Activated naive CD4-positive, alpha-beta T cell treated with Interleukin-2 at 50 U/mL for 16 hours (primary cell): Measurements from ENCODE around the gene CRHR2.

Experiments used
- DNase-seq: peaks from one replicate; pipeline ENCODE4 v3.0.0-alpha.2; 2020

The CRHR2 gene

DNA sequence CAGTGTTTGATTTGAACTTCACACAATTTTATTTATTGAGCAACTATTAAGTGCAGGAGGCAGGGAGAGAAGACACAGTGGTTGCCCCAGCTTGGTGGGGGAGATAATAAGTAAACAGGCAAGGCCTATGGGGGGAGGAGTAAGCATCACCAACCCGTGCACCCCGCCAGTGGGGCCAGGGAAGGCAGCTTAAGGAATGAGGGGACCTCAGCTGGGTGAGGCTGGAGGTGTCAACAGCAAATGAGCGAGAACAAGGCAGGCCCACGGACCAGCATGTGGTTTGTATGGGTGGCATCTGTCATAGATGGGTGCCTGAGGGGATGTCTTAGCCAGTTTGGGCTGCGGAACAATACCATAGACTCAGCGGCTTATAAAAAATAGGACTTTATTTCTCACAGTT is 24.1 kb upstream of the CRHR2 start:
- no peak for DNase-seq

- no peak for DNase-seq
Observed at GRCh38 chr7:30705596-30705995, 23.3 kb upstream of the CRHR2 start.

DNA sequence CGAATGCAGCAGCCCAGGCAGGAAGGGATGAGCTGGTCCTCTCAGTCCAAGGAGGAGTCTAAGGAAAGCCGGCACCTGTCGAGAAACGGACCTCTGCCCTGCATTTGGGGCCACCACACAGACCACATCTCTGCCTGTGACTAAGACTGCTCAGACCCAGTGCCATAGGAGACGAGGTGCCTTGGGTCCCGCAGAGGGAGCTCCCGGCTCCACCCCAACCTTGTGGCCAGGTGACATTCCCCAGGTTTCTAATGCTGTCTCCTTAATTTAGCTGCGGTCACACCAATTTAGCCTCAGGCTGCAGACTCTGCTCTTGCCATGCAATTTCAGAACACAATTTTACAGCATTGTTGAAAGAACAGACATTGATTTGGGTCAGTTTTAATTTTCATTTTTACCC is 22.8 kb upstream of the CRHR2 start:
- no peak for DNase-seq

DNA sequence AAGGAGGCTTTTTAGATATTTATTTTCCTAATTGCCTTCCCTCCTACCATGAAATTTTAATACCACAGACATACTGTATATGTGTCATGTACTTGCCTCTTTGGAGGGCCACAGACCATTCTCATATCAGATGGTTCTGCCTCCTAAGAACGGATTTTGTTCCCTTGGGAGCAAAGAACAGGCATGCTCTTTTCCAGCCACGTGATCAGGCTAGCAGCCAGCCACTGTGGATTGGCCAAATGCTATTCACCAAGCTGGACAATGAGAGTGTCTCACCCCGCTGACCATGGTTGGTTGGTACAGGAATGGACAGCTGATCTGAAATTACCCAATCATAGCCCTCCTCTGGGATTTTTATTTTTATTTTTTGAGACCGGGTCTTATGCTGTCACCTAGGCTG is 21.5 kb upstream of the CRHR2 start:
- no peak for DNase-seq

DNA sequence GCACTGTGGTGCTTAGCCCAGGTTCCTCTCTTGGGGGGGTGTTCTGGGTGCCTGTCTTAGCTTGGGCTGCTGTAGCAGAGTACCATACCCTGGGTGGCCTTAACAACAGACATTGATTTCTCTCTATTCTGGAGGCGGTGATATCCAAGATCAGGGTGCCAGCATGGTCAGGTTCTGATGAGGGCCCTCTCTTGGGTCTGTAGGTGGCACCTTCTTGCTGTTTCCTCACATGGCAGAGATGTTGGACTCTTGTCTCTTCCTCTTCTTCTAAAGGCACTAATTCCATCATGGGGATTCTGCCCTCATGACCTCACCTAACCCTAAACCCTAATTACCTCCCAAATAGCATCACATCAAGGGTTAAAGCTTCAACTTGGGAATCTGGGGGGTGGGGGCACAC is 19.9 kb upstream of the CRHR2 start:
- no peak for DNase-seq

- no peak for DNase-seq
Observed at GRCh38 chr7:30700941-30701340, 18.7 kb upstream of the CRHR2 start.

- no peak for DNase-seq
Observed at GRCh38 chr7:30699706-30700495, 17.6 kb upstream of the CRHR2 start.

DNA sequence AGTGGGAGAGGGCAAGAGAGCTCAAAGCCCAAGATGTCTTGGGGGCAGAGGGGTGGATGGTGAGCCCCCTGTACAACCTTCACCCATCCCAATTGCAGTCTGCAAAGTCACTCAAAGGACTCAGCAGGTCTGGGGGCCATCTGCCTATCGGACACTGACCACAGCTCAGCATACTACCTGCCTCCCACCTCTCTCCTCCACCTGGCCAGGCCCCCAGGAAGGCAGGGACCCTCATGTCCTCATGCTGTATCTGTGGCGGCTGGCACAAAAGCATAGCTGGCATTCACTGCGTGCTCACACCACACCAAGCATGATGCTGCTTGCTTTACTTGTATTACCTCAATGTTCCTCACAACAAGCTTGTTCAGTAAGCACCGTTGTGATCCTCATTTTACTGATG is 16.2 kb upstream of the CRHR2 start:
- no peak for DNase-seq

DNA sequence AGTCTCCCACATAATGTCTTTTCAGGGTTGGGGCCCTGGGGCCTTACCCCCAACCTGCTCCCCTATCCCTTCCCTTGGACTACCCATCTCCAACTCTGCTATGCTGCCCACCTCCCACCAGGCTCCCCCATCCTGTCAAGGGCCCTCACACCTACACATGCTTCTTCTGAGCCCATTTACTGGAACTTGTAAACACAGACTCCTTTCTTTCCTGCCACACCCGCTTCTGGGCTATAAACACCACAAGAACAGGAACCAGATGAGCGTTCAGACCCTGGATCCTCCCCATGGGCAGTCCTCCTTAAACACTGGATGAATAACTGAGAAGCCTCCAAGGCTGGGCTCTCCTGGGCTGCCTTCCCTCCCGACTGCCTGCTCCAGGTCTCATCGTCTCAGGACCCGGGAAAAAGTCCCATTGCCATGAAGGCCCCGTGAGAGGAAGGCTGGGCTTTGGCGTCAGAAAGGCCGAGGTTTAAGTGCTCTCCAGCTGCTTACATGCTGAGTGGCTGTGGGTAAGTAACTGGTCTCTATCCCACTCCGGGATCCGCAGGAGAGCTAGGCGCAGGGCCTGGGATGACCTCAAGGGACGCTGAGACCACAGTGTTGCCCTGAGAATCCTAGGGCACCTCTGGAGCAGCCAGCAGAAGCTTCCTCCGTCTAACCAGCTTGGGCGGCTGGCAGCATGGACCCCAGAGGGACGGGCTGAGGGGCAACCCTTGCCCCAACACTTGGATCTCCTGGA is 15.6 kb upstream of the CRHR2 start:
- no peak for DNase-seq

GRCh38 chr7:30694774-30695721 is 12.8 kb upstream of the CRHR2 start:
- DNase-seq = no peak

DNA sequence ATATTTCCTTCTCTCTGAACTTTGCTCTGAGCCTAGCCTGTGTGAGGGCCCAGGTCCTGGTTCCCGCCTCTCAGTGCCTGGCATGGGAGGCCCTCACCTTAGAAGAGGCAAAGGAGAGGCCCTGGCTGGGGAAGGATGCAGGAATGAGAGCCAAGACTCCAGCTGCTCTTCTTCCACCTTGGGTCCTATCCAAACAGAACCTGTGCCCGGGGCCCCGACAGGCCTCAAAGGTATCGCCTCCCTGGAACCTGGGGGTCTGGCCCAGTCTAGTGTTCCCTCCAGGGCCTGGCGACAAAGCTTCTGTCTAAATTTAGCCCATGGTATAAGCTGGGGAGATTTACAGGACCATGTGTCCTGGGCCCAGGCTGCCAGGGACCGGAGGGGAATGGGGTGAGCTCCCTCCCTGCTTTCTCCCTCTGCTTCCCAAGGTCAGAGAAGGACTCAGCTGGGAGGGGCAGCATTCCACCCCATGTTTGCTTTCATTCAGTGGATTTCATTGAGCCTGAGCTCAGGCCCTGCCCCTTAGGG is 12.0 kb upstream of the CRHR2 start:
- DNase-seq = no peak

DNA sequence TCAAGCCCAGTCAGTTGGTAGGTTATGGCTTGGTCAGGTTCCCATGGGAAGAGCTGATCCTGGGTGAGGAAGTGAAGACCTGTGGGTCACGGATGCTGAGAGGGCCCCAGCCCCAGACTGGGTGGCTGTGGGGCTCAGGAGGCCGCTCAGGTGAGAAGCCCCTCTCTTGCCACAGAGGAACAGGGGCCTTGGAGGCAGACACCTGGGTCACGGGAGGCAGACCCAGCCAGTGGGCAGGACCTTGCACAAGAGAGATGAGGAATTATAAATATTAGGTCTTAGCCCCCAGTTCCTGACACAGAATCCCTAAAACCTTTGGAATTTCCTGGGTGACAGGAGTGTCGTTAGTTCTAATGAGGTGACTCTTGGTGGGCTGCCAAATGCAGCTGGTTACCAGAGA is 10.6 kb upstream of the CRHR2 start:
- no peak for DNase-seq

DNA sequence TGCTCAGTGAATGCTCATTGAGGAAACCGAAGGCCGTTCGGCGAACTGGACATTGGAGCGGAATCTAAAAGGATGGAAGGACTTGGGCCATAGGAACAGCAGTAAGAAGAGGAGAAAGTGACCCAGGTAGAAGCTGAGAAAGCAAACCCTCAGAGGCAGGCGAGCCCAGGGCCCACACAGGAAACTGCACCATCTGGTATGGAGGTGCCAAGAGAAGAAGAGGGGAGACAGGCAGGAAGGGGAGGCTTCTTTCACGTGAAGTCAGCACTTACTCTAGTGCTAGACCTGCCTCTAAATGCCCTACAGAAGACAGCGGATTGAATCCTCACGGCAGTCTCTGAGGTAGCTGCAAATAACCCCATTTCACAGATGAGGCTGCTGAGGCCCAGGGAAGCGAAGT is 10.2 kb upstream of the CRHR2 start:
- DNase-seq = no peak

DNA sequence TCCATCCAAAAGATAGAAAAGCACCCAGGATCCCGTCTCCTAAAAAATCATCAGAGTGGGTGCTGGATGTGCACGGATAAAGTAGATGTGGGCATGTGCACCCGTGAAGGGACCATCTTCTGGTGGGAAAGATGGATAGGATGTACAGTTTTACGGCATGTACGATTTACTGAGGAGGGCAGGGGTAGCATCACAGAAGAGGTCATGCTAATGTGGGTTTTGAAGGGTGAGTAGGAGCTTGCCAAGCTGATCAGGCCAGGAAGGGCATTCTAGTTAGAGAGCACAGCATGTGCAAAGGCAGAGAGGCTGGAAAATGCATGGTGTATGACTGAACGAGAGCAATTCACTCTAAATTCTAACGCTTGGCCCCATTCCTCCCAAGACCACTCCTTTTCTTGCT is 7.8 kb upstream of the CRHR2 start:
- no peak for DNase-seq

- no peak for DNase-seq
Observed at GRCh38 chr7:30688718-30689221, 6.5 kb upstream of the CRHR2 start.

DNA sequence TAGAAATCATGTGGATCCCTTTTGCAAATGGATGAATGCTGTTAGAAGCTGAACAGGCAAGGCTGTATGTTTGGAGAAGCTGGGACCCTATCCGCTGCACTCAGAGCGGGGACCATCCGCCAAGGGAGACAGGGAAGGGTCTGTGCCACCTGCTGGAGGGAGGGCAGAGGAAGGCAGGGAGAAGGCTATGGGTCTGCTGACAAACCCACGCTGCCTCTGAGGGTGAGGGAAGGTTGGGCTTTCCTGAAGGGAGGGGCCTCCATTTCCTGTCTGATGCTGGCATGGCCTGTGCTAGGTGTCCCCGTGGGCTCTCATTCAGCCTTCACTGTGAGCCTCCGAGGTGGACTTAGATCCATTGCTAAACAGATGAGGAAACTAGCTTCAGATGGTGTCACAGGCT is 5.3 kb upstream of the CRHR2 start:
- no peak for DNase-seq

- DNase-seq = no peak
Observed at GRCh38 chr7:30684351-30684750, 2.1 kb upstream of the CRHR2 start.

DNA sequence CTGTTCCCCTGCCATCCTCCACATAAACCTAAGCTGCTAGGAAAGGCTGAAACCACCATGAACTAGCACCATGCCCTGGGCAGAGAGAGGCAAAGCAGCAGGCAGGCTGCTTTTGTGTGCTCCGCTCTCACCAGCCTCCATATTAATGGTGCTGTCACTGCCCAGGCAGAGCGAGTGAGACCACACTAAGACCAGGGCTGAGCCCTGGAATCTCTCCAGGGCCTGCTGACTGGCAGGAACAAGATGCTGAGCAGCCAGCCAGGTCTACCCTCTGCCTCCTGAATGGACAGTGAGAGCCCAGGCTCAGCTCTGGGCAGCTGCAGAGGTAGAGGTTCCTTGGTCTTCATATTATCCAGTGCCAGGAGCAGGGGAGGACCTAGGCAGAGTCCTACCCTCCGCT is 1.6 kb upstream of the CRHR2 start:
- DNase-seq = no peak

GRCh38 chr7:30683306-30683705 is 1.1 kb upstream of the CRHR2 start:
- no peak for DNase-seq

DNA sequence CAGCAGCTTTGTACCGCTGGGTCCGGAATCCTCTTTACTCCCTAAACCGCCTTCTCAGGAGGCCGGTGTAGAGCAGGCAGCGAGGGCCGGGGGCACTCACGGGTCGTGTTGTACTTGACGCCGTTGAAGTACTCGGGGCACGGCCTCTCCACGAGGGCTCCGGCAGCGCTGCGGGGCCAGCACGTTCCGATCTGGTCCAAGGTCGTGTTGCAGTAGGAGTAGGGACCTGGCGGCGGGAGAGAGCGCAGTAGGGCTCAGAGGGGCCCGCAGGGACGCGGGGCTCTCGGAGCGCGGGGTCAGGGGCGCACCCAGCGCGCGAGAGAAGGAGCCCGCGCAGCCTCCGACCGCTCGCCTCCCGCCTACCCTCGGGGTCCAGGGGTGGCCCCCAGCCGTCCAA is 443 bp downstream of the CRHR2 start:
- no peak for DNase-seq

GRCh38 chr7:30681331-30681797 is 892 bp downstream of the CRHR2 start:
- DNase-seq = no peak

- DNase-seq = no peak
Observed at GRCh38 chr7:30679664-30680063, 2.6 kb downstream of the CRHR2 start.

- no peak for DNase-seq
Observed at GRCh38 chr7:30678805-30679204, 3.5 kb downstream of the CRHR2 start.
